ENCODE data around the gene GJC3. TPM values are rescaled to one million over a fixed set of nuclear protein-coding genes. Genes with fewer than 3 reads are reported as not detected.

GJC3 gene
- total and polyA plus RNA-seq, 2 experiments from 2014 or later = not detected

- Histone ChIP-seq H3K36me3 (replicated peaks; ENCODE audit: insufficient read depth, low read depth) (no peaks in the 10 kb centered on the region), H3K9me2 (replicated peaks; ENCODE audit: insufficient read depth) (no peaks in the 10 kb centered on the region), H3K4me3 (no peak overlapping the region), H3K27me3 (peaks cover 27% of the 10 kb centered on the region), H3K4me2 (peak overlapping the region; percentile 68), H3K9me3 (ENCODE audit: low read depth) (no peaks in the 10 kb centered on the region), H3K27ac (no peak overlapping the region), H3K79me2 (no peaks in the 10 kb centered on the region), H4K20me1 (ENCODE audit: insufficient read depth, poor library complexity, severe bottlenecking) (no peaks in the 10 kb centered on the region), H2AFZ (no peak overlapping the region), H3K4me1 (ENCODE audit: insufficient read depth) (peaks cover 5% of the 10 kb centered on the region)
- DNase-seq (ENCODE audit: low spot score) = no peak
- 42% methylated on average over 2 of the region's 2 CpGs for WGBS (ENCODE audit: low lambda C conversion rate, missing lambda C conversion rate)
- no peak for TF ChIP-seq EZH2 (IDR thresholded peaks at IDR 0.05; ENCODE audit: borderline replicate concordance)
- no peak for TF ChIP-seq CTCF (IDR thresholded peaks at IDR 0.05; ENCODE audit: poor library complexity)
These were observed 272 bp upstream of the GJC3 start for GRCh38 chr7:99929730-99930053.

- Histone ChIP-seq H3K4me2 (no peak overlapping the region), H3K9me3 (ENCODE audit: low read depth) (no peaks in the 10 kb centered on the region), H4K20me1 (ENCODE audit: insufficient read depth, poor library complexity, severe bottlenecking) (no peaks in the 10 kb centered on the region), H3K79me2 (no peaks in the 10 kb centered on the region), H3K4me1 (ENCODE audit: insufficient read depth) (peaks cover 5% of the 10 kb centered on the region), H3K4me3 (no peak overlapping the region), H3K27me3 (peaks cover 27% of the 10 kb centered on the region), H2AFZ (no peak overlapping the region), H3K27ac (no peak overlapping the region), H3K9me2 (replicated peaks; ENCODE audit: insufficient read depth) (no peaks in the 10 kb centered on the region), H3K36me3 (replicated peaks; ENCODE audit: insufficient read depth, low read depth) (no peaks in the 10 kb centered on the region)
- 62% methylated on average over 2 of the region's 2 CpGs for WGBS (ENCODE audit: low lambda C conversion rate, missing lambda C conversion rate)
- no peak for TF ChIP-seq EZH2phosphoT487 (IDR thresholded peaks at IDR 0.05; ENCODE audit: low read depth, severe bottlenecking, unreplicated experiment)
- no peak for TF ChIP-seq CTCF (IDR thresholded peaks at IDR 0.05; ENCODE audit: poor library complexity)
- no peak for TF ChIP-seq EZH2 (IDR thresholded peaks at IDR 0.05; ENCODE audit: borderline replicate concordance)
- DNase-seq (ENCODE audit: low spot score) = no peak
These were observed 1.2 kb downstream of the GJC3 start for GRCh38 chr7:99928188-99928587.

- no peaks in the 10 kb centered on the region for H4K20me1 ChIP-seq (ENCODE audit: insufficient read depth, poor library complexity, severe bottlenecking)
- H2AFZ ChIP-seq = no peak overlapping the region
- H3K79me2 ChIP-seq = no peaks in the 10 kb centered on the region
- H3K27me3 ChIP-seq = peaks cover 27% of the 10 kb centered on the region
- no peak overlapping the region for H3K27ac ChIP-seq
- H3K4me2 ChIP-seq = no peak overlapping the region
- H3K4me3 ChIP-seq = no peak overlapping the region
- H3K4me1 ChIP-seq (ENCODE audit: insufficient read depth) = peaks cover 5% of the 10 kb centered on the region
- whole genome bisulfite sequencing (ENCODE audit: low lambda C conversion rate, missing lambda C conversion rate) = 83% methylated on average over 5 of the region's 5 CpGs
- H3K36me3 ChIP-seq (replicated peaks; ENCODE audit: insufficient read depth, low read depth) = no peaks in the 10 kb centered on the region
- no peaks in the 10 kb centered on the region for H3K9me2 ChIP-seq (replicated peaks; ENCODE audit: insufficient read depth)
- no peak for DNase-seq (ENCODE audit: low spot score)
- TF ChIP-seq EZH2 (IDR thresholded peaks at IDR 0.05; ENCODE audit: borderline replicate concordance) (no peak), EZH2phosphoT487 (IDR thresholded peaks at IDR 0.05; ENCODE audit: low read depth, severe bottlenecking, unreplicated experiment) (no peak), CTCF (IDR thresholded peaks at IDR 0.05; ENCODE audit: poor library complexity) (no peak)
- no peaks in the 10 kb centered on the region for H3K9me3 ChIP-seq (ENCODE audit: low read depth)
These were observed 1.9 kb downstream of the GJC3 start for GRCh38 chr7:99927536-99927935.

GRCh38 chr7:99926321-99926720 lies 3.1 kb downstream of the GJC3 start:
- Histone ChIP-seq H3K9me3 (ENCODE audit: low read depth) (no peaks in the 10 kb centered on the region), H3K4me1 (ENCODE audit: insufficient read depth) (peaks cover 5% of the 10 kb centered on the region), H2AFZ (no peak overlapping the region), H4K20me1 (ENCODE audit: insufficient read depth, poor library complexity, severe bottlenecking) (no peaks in the 10 kb centered on the region), H3K4me3 (no peak overlapping the region), H3K36me3 (replicated peaks; ENCODE audit: insufficient read depth, low read depth) (no peaks in the 10 kb centered on the region), H3K4me2 (no peak overlapping the region), H3K79me2 (no peaks in the 10 kb centered on the region), H3K27me3 (peaks cover 27% of the 10 kb centered on the region), H3K27ac (no peak overlapping the region), H3K9me2 (replicated peaks; ENCODE audit: insufficient read depth) (no peaks in the 10 kb centered on the region)
- TF ChIP-seq EZH2phosphoT487 (IDR thresholded peaks at IDR 0.05; ENCODE audit: low read depth, severe bottlenecking, unreplicated experiment) (no peak), EZH2 (IDR thresholded peaks at IDR 0.05; ENCODE audit: borderline replicate concordance) (no peak), CTCF (IDR thresholded peaks at IDR 0.05; ENCODE audit: poor library complexity) (no peak)
- no peak for DNase-seq (ENCODE audit: low spot score)

All from hepatocyte (in vitro differentiated cells).